Stimulated activated naive CD8-positive, alpha-beta T cell treated with anti-CD3 and anti-CD28 coated beads, Interleukin-15, amount 100 ng/mL, for 72 hours (primary cell): Measurements from ENCODE around the gene LDB2.

Source experiments
- ATAC-seq: fragments of 150-1000 bp; cut with Tn5 transposase; 2 replicates; pipeline ENCODE4 v1.10.0; 2021; ENCODE audit warnings: mild to moderate bottlenecking, moderate library complexity
- DNase-seq, 2 donors: peaks; one replicate each; pipeline ENCODE4 v3.0.0; 2021 to 2022
- H3K27ac Mint-ChIP-seq, 2 donors: one replicate each; pipeline ENCODE4 v1.8.0; 2022; ENCODE audit warnings: mild to moderate bottlenecking in 2 of 2, mixed read lengths in 2 of 2, moderate library complexity in 2 of 2
- H3K27me3 Mint-ChIP-seq: one replicate; pipeline ENCODE4 v1.8.0; 2022; ENCODE audit warnings: mixed read lengths
- H3K4me1 Mint-ChIP-seq: one replicate; pipeline ENCODE4 v1.8.0; 2022; ENCODE audit warnings: mild to moderate bottlenecking, mixed read lengths
- H3K4me3 Mint-ChIP-seq, 2 donors: one replicate each; pipeline ENCODE4 v1.8.0; 2022; ENCODE audit warnings: mild to moderate bottlenecking in 2 of 2, mixed read lengths in 2 of 2, moderate library complexity in 1 of 2
- H3K9me3 Mint-ChIP-seq, 2 donors: one replicate each; pipeline ENCODE4 v1.8.0; 2022; ENCODE audit warnings: mixed read lengths in 2 of 2

The LDB2 gene

DNA sequence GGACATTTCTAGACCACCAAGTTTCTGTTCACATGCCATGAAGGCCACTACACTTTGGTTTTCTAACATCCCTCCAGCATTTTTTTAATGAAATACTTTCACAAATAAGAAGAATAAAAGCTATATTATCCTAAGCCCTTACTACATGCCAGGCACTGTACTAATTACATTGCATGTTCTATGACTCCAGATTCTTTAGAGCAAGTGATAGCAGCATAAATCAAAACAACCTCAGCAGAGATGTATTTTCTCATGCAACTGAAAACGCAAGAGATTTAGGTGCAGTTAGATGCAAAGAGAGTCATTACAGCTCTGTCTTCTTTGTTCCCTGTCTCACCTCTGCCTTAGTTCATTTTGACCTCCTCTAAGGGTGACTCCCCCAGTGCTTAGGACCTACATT lies 230.0 kb downstream of the LDB2 start:
- no peak for DNase-seq

DNA sequence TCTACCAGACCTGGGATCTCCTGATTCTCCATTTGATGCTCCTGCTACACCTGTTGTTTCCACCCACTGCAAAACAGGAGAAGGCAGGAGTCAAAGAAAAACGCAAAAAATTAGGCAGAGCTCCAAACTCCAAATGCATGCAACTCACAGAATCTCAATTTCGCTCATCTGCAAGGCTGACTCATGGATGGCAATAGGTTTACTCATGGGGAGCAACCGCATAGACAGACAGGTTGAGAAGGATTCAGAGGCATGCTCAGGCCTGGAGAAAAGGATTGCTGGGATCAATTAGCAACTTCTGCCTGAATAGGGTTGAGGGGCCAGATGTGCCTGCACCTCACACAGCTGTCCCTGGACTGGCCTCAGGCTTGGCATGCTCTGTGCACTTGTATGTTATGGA lies 231.0 kb downstream of the LDB2 start:
- no peaks in the 10 kb centered on the region for H3K9me3 Mint-ChIP-seq
- no peaks in the 10 kb centered on the region for H3K4me1 Mint-ChIP-seq
- no peak overlapping the region for H3K4me3 Mint-ChIP-seq
- no peaks in the 10 kb centered on the region for H3K27me3 Mint-ChIP-seq
- H3K27ac Mint-ChIP-seq, result no peak overlapping the region
- DNase-seq (no peak), ATAC-seq (no peak)

More for the DNA sequence above, 230.0 kb downstream of the LDB2 start:
- Mint-ChIP-seq H3K4me3 (no peak overlapping the region), H3K4me1 (no peaks in the 10 kb centered on the region), H3K9me3 (no peaks in the 10 kb centered on the region), H3K27ac (no peak overlapping the region), H3K27me3 (no peaks in the 10 kb centered on the region)
- ATAC-seq, result no peak

DNA sequence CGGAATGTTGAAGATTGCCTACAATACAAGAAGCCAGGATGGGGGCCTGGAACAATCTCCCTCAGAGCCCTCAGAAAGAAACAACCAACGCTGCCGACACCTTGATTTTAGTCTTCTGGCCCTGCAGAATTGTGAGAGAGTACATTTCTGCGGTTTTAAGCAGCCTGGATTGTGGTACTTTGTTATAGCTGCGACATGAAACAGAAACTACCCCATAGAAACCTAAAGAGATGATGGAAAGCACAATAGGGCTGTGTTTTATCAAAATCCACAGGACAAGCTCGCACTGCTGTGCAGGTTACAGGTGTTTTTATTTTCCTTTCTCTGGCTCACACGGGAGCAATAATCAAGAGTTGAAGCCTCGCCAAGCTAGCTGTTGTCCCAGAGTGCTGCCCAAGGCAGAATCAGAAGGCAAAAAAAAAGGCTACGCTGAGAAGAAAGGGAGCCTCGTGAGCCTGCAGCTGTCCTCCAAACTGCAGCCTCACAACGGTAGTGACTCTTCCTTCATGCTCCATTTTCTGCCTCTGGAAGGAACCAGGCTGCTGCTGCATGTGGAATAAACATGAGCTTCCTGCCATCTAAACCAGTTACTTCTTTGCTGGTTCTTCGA lies 232.4 kb downstream of the LDB2 start:
- H3K4me1 Mint-ChIP-seq, result no peaks in the 10 kb centered on the region
- no peaks in the 10 kb centered on the region for H3K27me3 Mint-ChIP-seq
- ATAC-seq, result no peak
- DNase-seq, result no peak
- H3K27ac Mint-ChIP-seq, result no peak overlapping the region
- no peak overlapping the region for H3K4me3 Mint-ChIP-seq
- no peaks in the 10 kb centered on the region for H3K9me3 Mint-ChIP-seq

DNA sequence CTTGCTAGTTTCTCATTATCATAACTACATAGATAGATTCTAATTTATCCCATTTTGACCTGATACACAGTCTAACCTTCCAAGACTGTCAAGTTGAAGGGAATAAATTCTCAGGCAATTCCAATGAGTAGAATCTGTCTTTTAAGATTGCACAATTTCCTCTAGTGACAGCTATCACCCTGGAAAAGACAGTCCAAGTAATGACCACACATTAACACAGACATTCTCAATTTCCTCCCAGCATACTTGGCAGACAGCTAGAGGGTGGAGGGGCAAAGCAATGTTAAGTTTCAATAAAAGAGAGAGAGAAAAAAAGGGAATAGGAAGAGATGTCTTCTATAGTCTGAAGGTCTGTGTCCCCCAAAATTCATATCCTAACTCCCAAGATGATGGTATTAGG lies 234.7 kb downstream of the LDB2 start:
- H3K9me3 Mint-ChIP-seq, result no peaks in the 10 kb centered on the region
- no peaks in the 10 kb centered on the region for H3K27me3 Mint-ChIP-seq
- ATAC-seq (no peak), DNase-seq (no peak)
- no peak overlapping the region for H3K27ac Mint-ChIP-seq
- H3K4me3 Mint-ChIP-seq, result no peak overlapping the region
- no peaks in the 10 kb centered on the region for H3K4me1 Mint-ChIP-seq

DNA sequence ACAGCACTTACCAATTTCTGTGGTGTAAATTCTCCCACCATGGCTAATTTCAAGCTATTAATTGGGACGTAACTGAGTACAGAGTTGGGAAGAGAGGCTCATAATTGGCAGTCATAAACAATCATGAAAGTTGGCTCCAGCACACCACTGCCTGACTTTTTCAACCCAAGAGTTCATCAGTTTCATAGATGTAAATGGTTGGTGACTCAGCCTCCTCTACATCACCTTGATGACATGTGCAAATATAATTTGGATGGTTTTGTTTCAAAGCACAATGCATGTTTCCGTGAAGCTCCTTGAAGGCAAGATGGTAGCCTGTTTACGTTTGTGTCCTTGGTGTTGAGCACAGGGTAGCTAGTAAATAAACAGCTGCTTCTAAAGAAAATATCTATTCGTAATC lies 235.1 kb downstream of the LDB2 start:
- no peak overlapping the region for H3K27ac Mint-ChIP-seq
- DNase-seq (no peak), ATAC-seq (no peak)
- H3K27me3 Mint-ChIP-seq, result no peaks in the 10 kb centered on the region
- H3K4me3 Mint-ChIP-seq, result no peak overlapping the region
- H3K4me1 Mint-ChIP-seq, result no peaks in the 10 kb centered on the region
- no peaks in the 10 kb centered on the region for H3K9me3 Mint-ChIP-seq

DNA sequence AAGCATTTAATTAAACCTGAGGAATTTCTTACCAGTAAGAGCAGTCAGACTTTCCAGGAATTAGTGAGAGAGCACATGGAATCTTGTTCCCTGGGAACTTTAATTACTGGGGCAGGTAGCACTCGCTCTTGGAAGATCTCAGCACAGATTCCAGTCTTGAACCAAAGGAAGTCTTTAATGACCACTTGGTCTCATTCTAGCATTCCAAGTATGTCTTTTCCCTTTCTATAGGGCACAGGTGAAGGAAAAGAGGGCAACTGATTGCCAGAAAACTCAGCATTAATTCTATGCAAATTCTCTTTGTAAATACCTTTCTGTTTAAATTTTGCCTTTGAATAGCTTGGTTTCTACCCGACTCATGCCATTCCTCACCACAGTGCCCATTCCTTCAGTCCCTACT lies 236.6 kb downstream of the LDB2 start:
- DNase-seq, result no peak
- H3K4me3 Mint-ChIP-seq, result no peak overlapping the region
- no peaks in the 10 kb centered on the region for H3K4me1 Mint-ChIP-seq
- no peaks in the 10 kb centered on the region for H3K27me3 Mint-ChIP-seq
- ATAC-seq, result no peak
- H3K27ac Mint-ChIP-seq, result no peak overlapping the region
- no peaks in the 10 kb centered on the region for H3K9me3 Mint-ChIP-seq

DNA sequence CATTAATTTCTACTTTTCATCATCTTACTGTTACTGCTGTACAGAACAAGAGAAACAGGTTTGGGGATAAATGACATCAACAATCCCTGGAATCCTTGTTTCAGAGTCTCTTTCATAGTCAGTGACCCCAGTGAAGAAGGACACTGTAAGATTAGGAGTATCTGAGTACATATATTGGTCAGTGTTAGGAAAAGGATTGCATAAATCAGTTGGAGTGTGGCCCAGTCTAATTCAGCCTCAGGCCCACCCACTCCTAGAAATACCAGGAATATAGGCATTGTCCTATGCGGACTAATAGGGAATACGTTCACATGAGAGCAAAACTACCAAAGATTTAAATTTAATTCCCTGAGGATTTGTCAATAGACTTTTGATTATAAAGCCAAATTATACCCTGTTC lies 237.8 kb downstream of the LDB2 start:
- no peaks in the 10 kb centered on the region for H3K9me3 Mint-ChIP-seq
- no peak for ATAC-seq
- H3K4me1 Mint-ChIP-seq, result no peaks in the 10 kb centered on the region
- H3K27ac Mint-ChIP-seq, result no peak overlapping the region
- no peaks in the 10 kb centered on the region for H3K27me3 Mint-ChIP-seq
- no peak overlapping the region for H3K4me3 Mint-ChIP-seq
- DNase-seq, result no peak

DNA sequence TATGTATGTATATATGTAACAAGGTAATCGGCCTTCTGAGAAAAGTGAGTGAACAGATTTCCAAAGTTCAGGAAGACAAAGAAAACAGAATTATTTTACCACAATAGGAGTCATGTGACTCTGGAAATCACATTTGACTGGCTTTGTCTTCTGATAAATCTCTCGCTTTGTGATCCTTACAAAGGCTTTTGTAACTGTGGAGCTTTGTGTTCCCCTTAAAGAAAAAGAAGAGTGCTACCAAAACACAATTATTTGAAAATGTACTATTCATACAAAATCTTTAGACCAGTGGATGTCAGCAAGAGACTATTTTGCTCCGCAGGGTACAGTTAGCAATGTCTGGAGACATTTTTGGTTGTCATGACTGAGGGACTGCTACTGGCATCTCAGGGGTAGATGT lies 238.8 kb downstream of the LDB2 start:
- DNase-seq (no peak), ATAC-seq (no peak)
- Mint-ChIP-seq H3K27me3 (no peaks in the 10 kb centered on the region), H3K27ac (no peak overlapping the region), H3K4me1 (no peaks in the 10 kb centered on the region), H3K9me3 (no peaks in the 10 kb centered on the region), H3K4me3 (no peak overlapping the region)

DNA sequence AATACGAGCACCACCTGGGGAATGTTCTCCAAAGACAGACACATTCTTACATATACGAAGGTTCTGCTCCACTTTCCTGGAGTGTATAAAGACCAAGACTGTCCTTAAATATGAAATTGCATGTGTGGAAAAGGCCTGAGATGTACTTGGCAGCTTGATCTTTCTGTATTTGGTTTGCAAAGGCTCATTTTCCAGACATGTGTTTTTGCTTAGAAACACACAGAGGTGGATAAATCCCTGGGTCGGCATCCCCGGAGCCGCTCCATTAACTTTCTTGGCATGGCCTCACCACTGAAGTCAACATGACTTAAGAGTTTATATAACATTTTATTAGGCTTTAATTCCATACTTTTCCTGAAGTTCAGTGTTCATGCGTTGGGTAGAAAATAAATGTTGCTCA lies 239.4 kb downstream of the LDB2 start:
- H3K9me3 Mint-ChIP-seq, result no peaks in the 10 kb centered on the region
- no peaks in the 10 kb centered on the region for H3K27me3 Mint-ChIP-seq
- H3K4me3 Mint-ChIP-seq, result no peak overlapping the region
- ATAC-seq, result no peak
- no peaks in the 10 kb centered on the region for H3K4me1 Mint-ChIP-seq
- H3K27ac Mint-ChIP-seq, result no peak overlapping the region
- no peak for DNase-seq

DNA sequence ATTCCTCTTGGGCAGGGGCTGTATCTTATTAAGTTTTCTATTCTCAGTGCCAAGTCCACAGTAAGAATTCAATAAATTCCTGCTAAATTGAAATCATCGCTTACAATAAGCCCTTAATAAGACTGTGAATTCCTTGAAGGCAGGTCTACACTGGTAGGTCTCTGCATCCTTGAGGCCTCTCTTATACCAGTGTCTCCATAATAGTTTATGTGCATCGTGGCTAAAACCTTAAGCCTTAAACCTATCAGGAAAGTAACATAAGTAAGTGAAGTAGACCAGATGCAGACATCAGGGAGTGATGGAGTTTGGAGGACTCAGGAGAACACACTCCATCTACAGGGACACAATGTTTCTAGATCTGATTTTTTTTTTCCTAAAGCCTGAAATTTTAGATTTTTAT lies 240.3 kb downstream of the LDB2 start:
- H3K9me3 Mint-ChIP-seq, result no peaks in the 10 kb centered on the region
- H3K27ac Mint-ChIP-seq, result no peak overlapping the region
- H3K27me3 Mint-ChIP-seq, result no peaks in the 10 kb centered on the region
- DNase-seq (no peak), ATAC-seq (no peak)
- H3K4me3 Mint-ChIP-seq, result no peak overlapping the region
- no peaks in the 10 kb centered on the region for H3K4me1 Mint-ChIP-seq

DNA sequence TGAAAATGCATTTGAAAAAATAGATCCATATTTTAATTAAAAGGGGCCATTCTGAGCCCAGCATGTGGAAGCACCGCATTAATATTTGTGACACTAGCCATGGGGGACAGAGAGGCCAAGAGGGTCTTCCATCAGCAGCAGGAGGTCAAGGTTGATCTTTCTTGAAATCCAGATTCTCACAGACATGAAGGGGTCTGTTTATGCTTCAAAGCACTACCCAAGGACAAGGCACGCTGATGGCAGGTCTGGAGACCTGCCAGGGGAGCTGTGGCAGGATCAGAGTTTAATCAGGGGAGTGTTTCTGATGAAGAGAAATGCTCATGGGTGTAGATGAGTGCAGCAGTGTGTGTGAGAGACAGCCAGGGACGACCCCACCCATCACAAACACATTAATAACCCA lies 243.3 kb downstream of the LDB2 start:
- no peak for DNase-seq
- H3K9me3 Mint-ChIP-seq, result no peaks in the 10 kb centered on the region
- H3K27ac Mint-ChIP-seq, result no peak overlapping the region
- no peak overlapping the region for H3K4me3 Mint-ChIP-seq
- no peak for ATAC-seq
- peaks cover 6% of the 10 kb centered on the region for H3K27me3 Mint-ChIP-seq
- H3K4me1 Mint-ChIP-seq, result no peaks in the 10 kb centered on the region

DNA sequence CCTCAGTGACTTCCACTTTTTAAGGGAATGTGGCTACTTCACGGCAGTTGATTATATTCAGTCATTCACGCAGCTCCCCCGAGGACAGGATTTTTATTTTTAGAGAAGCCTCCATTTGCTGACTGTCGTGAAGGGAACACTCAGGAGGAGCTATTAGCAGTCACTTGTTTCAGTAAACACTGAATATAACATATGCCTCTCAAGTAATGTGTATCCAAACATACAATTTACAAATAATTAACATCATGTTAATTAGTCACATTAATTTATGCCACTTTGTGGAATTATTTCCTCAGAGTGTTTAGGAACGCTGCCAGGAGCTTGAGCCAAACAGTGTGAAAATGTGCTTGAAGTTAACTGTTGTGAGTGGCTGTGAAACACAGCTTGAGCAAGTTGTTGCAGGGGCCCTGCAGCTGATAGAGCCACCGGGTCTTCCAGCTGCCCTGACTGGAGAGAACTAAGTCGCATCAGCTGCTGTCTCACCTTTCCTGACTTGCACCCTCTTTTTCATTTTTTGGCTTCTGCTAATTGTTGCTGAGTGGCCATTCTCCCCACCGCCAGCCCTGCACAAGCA lies 245.6 kb downstream of the LDB2 start:
- no peak for ATAC-seq
- Mint-ChIP-seq H3K9me3 (no peaks in the 10 kb centered on the region), H3K4me3 (no peak overlapping the region), H3K4me1 (no peaks in the 10 kb centered on the region), H3K27ac (no peak overlapping the region), H3K27me3 (peaks cover 6% of the 10 kb centered on the region)
- no peak for DNase-seq

DNA sequence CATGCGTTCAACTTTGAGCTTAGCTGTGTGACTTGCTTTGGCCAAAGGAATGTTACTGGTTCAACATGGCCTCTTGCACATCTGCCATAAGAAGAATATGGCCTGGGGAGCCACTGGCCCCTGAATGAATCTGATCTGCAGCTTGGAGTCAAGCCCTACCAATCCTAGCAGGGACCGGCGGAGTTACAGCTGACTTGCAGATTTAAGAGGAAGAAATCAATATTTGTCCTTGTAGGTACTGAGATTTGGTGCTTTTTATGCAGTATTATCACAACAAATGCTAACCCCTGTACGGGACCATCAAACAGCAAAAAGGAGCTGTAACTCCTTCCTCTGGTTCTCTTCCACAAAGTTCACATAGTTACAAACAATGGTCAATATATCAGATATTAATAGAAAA lies 252.0 kb downstream of the LDB2 start:
- peaks cover 14% of the 10 kb centered on the region for H3K27me3 Mint-ChIP-seq
- H3K4me3 Mint-ChIP-seq, result no peak overlapping the region
- ATAC-seq (no peak), DNase-seq (no peak)
- H3K27ac Mint-ChIP-seq, result no peak overlapping the region
- no peaks in the 10 kb centered on the region for H3K9me3 Mint-ChIP-seq
- H3K4me1 Mint-ChIP-seq, result no peaks in the 10 kb centered on the region

DNA sequence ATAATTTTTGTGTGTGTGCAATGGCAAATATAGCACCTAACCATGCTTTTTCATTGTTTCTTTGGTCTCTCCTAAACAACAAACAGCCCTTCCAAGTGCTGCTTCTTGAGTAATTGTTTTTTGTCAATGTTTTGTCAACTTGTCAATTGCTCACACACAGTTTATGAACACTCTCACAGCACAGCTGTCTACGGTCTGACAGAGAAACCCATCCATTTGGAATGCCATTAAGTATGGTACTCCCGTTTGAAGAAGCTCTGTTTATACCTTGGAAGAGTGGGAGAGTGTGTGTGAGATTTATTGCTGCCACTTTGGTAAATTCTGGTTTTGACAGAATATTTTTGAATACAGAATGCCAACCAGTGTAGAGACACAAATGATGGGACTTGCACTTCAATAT lies 254.6 kb downstream of the LDB2 start:
- no peaks in the 10 kb centered on the region for H3K9me3 Mint-ChIP-seq
- H3K4me1 Mint-ChIP-seq, result no peaks in the 10 kb centered on the region
- H3K27ac Mint-ChIP-seq, result no peak overlapping the region
- peaks cover 8% of the 10 kb centered on the region for H3K27me3 Mint-ChIP-seq
- no peak overlapping the region for H3K4me3 Mint-ChIP-seq
- no peak for DNase-seq
- no peak for ATAC-seq

DNA sequence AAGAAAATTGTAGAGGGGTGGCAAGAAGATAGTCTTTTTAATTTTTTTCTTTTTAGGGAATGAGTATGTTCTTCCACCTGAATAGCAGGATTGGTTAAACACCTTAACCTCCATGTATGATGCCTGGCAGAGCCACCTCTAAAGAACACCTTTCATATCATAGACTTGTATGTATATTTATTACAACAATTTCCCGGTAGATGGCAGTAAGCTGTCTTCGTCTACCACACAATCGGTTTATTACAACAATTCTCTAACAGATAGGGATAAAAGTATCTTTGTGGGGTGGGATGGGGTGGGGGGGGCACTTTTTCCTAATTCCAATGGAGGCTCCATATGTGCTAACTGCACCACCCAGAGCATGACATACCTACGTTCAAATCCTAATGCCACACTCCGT lies 255.5 kb downstream of the LDB2 start:
- H3K9me3 Mint-ChIP-seq, result no peaks in the 10 kb centered on the region
- no peak for ATAC-seq

DNA sequence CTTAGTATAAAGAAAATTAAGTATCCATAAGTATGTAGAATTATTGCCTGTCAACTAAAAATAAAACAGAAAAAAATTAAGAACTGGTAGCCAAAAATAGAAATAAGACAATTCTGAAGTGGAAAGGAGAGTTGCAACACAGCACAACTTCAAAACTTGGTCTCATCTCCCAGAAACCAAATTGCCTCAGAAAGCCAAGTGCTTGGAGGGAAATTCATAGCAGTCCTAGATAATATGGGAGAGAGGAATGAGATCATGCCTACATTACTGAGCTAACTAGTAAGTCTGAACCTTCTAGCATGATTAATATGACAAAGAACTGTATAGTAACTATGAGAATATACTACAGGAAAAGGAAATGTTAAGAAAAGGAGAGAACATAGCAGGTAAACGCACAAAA lies 256.5 kb downstream of the LDB2 start:
- DNase-seq (no peak), ATAC-seq (no peak)
- H3K27ac Mint-ChIP-seq, result no peak overlapping the region
- peaks cover 8% of the 10 kb centered on the region for H3K27me3 Mint-ChIP-seq
- no peak overlapping the region for H3K4me3 Mint-ChIP-seq
- no peaks in the 10 kb centered on the region for H3K9me3 Mint-ChIP-seq
- no peaks in the 10 kb centered on the region for H3K4me1 Mint-ChIP-seq

More for the DNA sequence above, 255.5 kb downstream of the LDB2 start:
- Mint-ChIP-seq H3K4me1 (no peaks in the 10 kb centered on the region), H3K27ac (no peak overlapping the region), H3K27me3 (peaks cover 8% of the 10 kb centered on the region), H3K4me3 (no peak overlapping the region)
- no peak for DNase-seq

DNA sequence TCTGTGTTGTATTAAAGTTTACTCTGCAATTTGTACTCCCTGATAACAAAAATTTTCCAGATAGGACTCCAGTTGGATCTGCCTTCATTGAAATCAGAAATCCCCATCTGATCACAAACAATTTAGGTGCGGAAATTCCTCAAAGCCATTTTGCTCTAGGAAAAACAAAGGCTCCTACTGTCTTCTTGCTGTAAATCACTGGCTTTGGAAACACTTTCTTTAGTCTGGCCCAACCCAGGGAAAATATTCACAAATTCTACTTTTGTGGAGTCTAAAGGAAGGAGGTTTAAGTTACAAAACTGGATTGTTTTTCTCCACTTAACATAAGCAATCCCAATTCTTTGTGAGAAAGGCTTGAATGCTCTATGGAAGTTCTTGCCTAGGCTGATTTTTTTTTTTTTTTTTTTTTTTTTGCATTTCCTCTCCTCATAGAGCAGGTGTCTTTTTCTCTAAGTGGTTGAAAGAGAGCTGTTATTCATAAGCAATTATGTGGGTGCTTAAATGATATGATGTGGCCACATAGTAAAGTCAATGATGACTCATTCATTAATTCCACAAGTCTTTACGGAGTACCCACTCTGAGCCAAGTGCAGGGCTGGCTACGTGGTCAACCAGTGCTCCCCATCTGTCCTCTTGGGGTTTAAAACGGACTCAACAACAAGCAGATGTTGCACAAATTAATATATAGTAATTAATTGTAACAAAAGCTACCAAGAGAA lies 261.4 kb downstream of the LDB2 start:
- H3K9me3 Mint-ChIP-seq, result peaks cover 0 to 4% of the 10 kb centered on the region in 2 donors
- no peak for ATAC-seq
- no peaks in the 10 kb centered on the region for H3K4me1 Mint-ChIP-seq
- H3K27ac Mint-ChIP-seq, result no peak overlapping the region
- DNase-seq, result no peak
- H3K27me3 Mint-ChIP-seq, result peaks cover 3% of the 10 kb centered on the region
- no peak overlapping the region for H3K4me3 Mint-ChIP-seq
